ENCODE results near the gene MOGAT2.

GRCh38 chr11:75735181-75735845 lies 17.7 kb downstream of the MOGAT2 start:
- TF ChIP-seq ELK1 (IDR thresholded peaks at IDR 0.05; ENCODE audit: borderline replicate concordance, low read depth, low read length) = no peak
- TF ChIP-seq, protein P1, sequence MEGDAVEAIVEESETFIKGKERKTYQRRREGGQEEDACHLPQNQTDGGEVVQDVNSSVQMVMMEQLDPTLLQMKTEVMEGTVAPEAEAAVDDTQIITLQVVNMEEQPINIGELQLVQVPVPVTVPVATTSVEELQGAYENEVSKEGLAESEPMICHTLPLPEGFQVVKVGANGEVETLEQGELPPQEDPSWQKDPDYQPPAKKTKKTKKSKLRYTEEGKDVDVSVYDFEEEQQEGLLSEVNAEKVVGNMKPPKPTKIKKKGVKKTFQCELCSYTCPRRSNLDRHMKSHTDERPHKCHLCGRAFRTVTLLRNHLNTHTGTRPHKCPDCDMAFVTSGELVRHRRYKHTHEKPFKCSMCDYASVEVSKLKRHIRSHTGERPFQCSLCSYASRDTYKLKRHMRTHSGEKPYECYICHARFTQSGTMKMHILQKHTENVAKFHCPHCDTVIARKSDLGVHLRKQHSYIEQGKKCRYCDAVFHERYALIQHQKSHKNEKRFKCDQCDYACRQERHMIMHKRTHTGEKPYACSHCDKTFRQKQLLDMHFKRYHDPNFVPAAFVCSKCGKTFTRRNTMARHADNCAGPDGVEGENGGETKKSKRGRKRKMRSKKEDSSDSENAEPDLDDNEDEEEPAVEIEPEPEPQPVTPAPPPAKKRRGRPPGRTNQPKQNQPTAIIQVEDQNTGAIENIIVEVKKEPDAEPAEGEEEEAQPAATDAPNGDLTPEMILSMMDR (conservative IDR thresholded peaks at IDR 0.05; ENCODE audit: low read depth, low read length) = no peak
- TF ChIP-seq MXI1 (IDR thresholded peaks at IDR 0.05; ENCODE audit: borderline replicate concordance, low read depth, low read length) = no peak
- TF ChIP-seq NFE2L2 (IDR thresholded peaks at IDR 0.05; ENCODE audit: low read depth, low read length) = no peak
- TF ChIP-seq, protein P2, sequence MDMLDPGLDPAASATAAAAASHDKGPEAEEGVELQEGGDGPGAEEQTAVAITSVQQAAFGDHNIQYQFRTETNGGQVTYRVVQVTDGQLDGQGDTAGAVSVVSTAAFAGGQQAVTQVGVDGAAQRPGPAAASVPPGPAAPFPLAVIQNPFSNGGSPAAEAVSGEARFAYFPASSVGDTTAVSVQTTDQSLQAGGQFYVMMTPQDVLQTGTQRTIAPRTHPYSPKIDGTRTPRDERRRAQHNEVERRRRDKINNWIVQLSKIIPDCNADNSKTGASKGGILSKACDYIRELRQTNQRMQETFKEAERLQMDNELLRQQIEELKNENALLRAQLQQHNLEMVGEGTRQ (IDR thresholded peaks at IDR 0.05; ENCODE audit: low read depth, low read length) = no peak
- no peak for TF ChIP-seq MAFK (IDR thresholded peaks at IDR 0.05; ENCODE audit: low read depth, low read length)
